Keratinocyte (primary cell): ENCODE results near the gene NOL9. TPM values are rescaled to one million over a fixed set of nuclear protein-coding genes. Genes with fewer than 3 reads are reported as not detected.

Source experiments
- DNase-seq: peaks from one replicate; pipeline ENCODE4 v3.0.0-alpha.2; 2011; ENCODE audit warnings: low read depth, missing footprints, low spot score
- FAIRE-seq: peaks from 2 replicates; lab custom pipeline; 2011; peaks lifted over from hg19 to GRCh38; lab: Jason Lieb, UNC
- H2AFZ ChIP-seq: 2 replicates; pipeline ENCODE4 v1.6.0; 2012; ENCODE audit warnings: low read length, control low read depth, inconsistent platforms; ENCODE audit not compliant: control insufficient read depth
- H3K27ac ChIP-seq: 2 replicates; pipeline ENCODE4 v1.5.1; 2011; ENCODE audit warnings: low read length; ENCODE audit not compliant: control insufficient read depth, insufficient read depth
- H3K27me3 ChIP-seq: 3 replicates; pipeline ENCODE4 v1.6.0; 2011; ENCODE audit warnings: low read length; ENCODE audit not compliant: control insufficient read depth, insufficient read depth; ENCODE audit errors: extremely low read depth
- H3K36me3 ChIP-seq, 2 experiments: 2 replicates in 1 of 2; 3 replicates in 1 of 2; pipeline ENCODE4 v1.5.1; 2011; ENCODE audit warnings: low read length in 2 of 2, mild to moderate bottlenecking in 1 of 2; ENCODE audit not compliant: control insufficient read depth in 2 of 2, insufficient read depth in 2 of 2; ENCODE audit errors: extremely low read depth in 1 of 2
- H3K4me1 ChIP-seq: 3 replicates; pipeline ENCODE4 v1.5.1; 2011; ENCODE audit warnings: low read length; ENCODE audit not compliant: control insufficient read depth, insufficient read depth; ENCODE audit errors: extremely low read depth
- H3K4me2 ChIP-seq: 3 replicates; pipeline ENCODE4 v1.6.0; 2011; ENCODE audit warnings: low read depth, low read length; ENCODE audit not compliant: control insufficient read depth, insufficient read depth; ENCODE audit errors: extremely low read depth
- H3K4me3 ChIP-seq, 3 experiments: fragments of 200-600 bp in 1 of 3; sonication (generic) in 1 of 3; 2 replicates in 2 of 3; 3 replicates in 1 of 3; pipeline ENCODE4 v1.5.1; 2011 to 2016; ENCODE audit warnings: low read length in 3 of 3, mild to moderate bottlenecking in 3 of 3, control low read depth in 2 of 3, inconsistent platforms in 1 of 3, low read depth in 1 of 3, mixed read lengths in 1 of 3, mixed run types in 1 of 3, moderate library complexity in 1 of 3; ENCODE audit not compliant: control insufficient read depth in 2 of 3, insufficient read depth in 2 of 3; ENCODE audit errors: extremely low read depth in 1 of 3
- H3K79me2 ChIP-seq: 2 replicates; pipeline ENCODE4 v1.6.0; 2012; ENCODE audit warnings: low read length; ENCODE audit not compliant: control insufficient read depth, insufficient read depth
- H3K9ac ChIP-seq: 3 replicates; pipeline ENCODE4 v1.6.0; 2011; ENCODE audit warnings: low read length; ENCODE audit not compliant: control insufficient read depth, insufficient read depth; ENCODE audit errors: extremely low read depth
- H3K9me1 ChIP-seq: 3 replicates; pipeline ENCODE4 v1.6.0; 2011; ENCODE audit warnings: low read length; ENCODE audit not compliant: control insufficient read depth, insufficient read depth; ENCODE audit errors: extremely low read depth
- H3K9me3 ChIP-seq: 2 replicates; pipeline ENCODE4 v1.5.1; 2012; ENCODE audit warnings: low read depth, low read length; ENCODE audit not compliant: control insufficient read depth
- H4K20me1 ChIP-seq: 3 replicates; pipeline ENCODE4 v1.6.0; 2011; ENCODE audit warnings: low read length; ENCODE audit not compliant: control insufficient read depth, insufficient read depth; ENCODE audit errors: extremely low read depth
- CTCF ChIP-seq, 3 experiments: IDR thresholded peaks in 1 of 3; conservative IDR thresholded peaks in 1 of 3; optimal IDR thresholded peaks in 1 of 3; 2 replicates in 2 of 3; 3 replicates in 1 of 3; pipeline versions ENCODE3 to v1.5.1; 2011; ENCODE audit warnings: low read length in 3 of 3, mild to moderate bottlenecking in 3 of 3, moderate library complexity in 2 of 3, control low read depth in 1 of 3, inconsistent platforms in 1 of 3; ENCODE audit not compliant: insufficient read depth in 2 of 3; ENCODE audit errors: extremely low read depth in 1 of 3
- EZH2 ChIP-seq: IDR thresholded peaks from one replicate; pipeline ENCODE4 v1.6.1; 2012; ENCODE audit warnings: inconsistent platforms, mild to moderate bottlenecking, low read length, moderate library complexity
- dilution Hi-C: fragments of 300-500 bp; cut with MboI; formaldehyde crosslinking; loops from one replicate; pipeline ENCODE4 v1.7.0; 2020; ENCODE audit warnings: low sequenced_read_pairs; ENCODE audit not compliant: extremely low pct_ligation_motif_present
- polyA plus RNA-seq, 5 experiments: library from polyadenylated mRNA; depleted of rRNA in 3 of 5; stranded (reverse) in 3 of 5; stranded (forward) in 1 of 5; unstranded in 1 of 5; fragments of >200 nt; gene quantifications; 1 replicate in 1 of 5; 2 replicates in 3 of 5; 3 replicates in 1 of 5; pipeline versions ENCODE4 v1.2.1 to v1.2.3, GENCODE V29; 2011 to 2012; ENCODE audit warnings: missing spikeins in 2 of 5, low read depth in 1 of 5, low replicate concordance in 1 of 5

Gene NOL9
- polyA plus RNA-seq, 1 donor (not counting 4 experiments of a cell fraction or from before 2014, with no cell fraction given) = 24.6 TPM

GRCh38 chr1:6491081-6491449, 63.2 kb downstream of the NOL9 start:
- FAIRE-seq (no peak), DNase-seq (no peak)
- Histone ChIP-seq H3K79me2 (peaks cover 16% of the 10 kb centered on the region), H3K4me2 (peak overlapping the region; percentile 99), H3K27me3 (no peaks in the 10 kb centered on the region), H3K4me3 (peak overlapping the region; percentile 54 to 94 (median 87)), H2AFZ (no peak overlapping the region), H4K20me1 (no peaks in the 10 kb centered on the region), H3K36me3 (peaks cover 4 to 10% of the 10 kb centered on the region in 2 experiments), H3K9me1 (no peaks in the 10 kb centered on the region), H3K4me1 (peaks cover 67% of the 10 kb centered on the region), H3K9ac (peak overlapping the region; percentile 100), H3K9me3 (no peaks in the 10 kb centered on the region), H3K27ac (peak overlapping the region; percentile 100)
- TF ChIP-seq CTCF (optimal IDR thresholded peaks at IDR 0.05 in 1 of 3, IDR thresholded peaks at IDR 0.05 in 1 of 3, conservative IDR thresholded peaks at IDR 0.05 in 1 of 3; ENCODE audit: extremely low read depth in 1 of 3, insufficient read depth in 2 of 3, low read length in 3 of 3) (no peak), EZH2 (no peak)
- dilution Hi-C loops = no loop called here

DNA sequence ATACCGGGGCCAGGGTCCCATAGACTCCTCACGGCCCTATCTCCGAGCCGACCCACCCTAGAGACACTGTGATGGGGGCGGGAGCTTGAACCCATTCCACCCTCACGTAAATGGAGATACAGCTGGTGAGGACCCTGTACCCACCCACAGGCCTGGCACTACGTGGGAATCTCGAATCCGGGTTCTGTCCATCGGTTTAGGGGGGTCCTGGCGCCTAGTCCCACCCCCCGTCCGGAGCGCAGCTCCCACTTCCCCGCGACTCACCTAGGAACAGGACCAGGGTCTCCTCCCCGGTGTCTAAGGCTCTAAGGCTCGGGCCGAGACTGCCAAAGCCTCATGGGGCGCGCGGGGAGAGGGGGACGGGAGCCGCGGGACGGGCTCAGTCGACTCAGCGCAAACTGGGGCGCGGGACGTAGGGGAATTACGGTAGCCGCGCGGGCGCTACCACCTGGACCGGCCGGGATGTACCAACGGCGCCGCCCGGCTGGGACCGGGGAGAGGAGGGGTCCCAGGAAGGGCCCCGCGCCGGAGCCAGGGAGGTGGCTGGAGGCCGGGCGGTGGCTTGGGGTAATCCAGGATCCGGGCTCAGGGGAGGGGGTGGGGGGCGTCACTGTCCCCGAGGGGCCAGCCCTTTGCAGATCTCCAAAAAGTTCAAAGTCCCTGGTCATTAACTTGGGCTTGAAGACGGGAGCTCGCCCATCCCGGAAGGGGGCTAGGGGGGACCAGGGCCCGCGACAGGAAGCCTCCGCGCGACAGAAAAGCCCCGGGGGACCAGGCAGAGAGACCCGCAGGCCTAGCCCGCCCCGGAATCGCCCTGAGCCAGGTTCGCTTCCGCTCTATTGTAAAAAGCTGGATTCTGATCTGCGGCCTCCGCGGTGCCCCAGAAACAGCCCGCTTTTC, 63.9 kb downstream of the NOL9 start:
- peaks cover 63% of the 10 kb centered on the region for H3K4me1 ChIP-seq
- H3K79me2 ChIP-seq = peaks cover 19% of the 10 kb centered on the region
- TF ChIP-seq EZH2 (no peak), CTCF (optimal IDR thresholded peaks at IDR 0.05 in 1 of 3, IDR thresholded peaks at IDR 0.05 in 1 of 3, conservative IDR thresholded peaks at IDR 0.05 in 1 of 3; ENCODE audit: extremely low read depth in 1 of 3, insufficient read depth in 2 of 3, low read length in 3 of 3) (no peak)
- no peak for DNase-seq
- H3K36me3 ChIP-seq = peaks cover 3 to 10% of the 10 kb centered on the region in 2 experiments
- peak overlapping the region; percentile 54 to 94 (median 87) for H3K4me3 ChIP-seq
- peak overlapping the region; percentile 100 for H3K27ac ChIP-seq
- H3K27me3 ChIP-seq = no peaks in the 10 kb centered on the region
- no peak overlapping the region for H2AFZ ChIP-seq
- no peaks in the 10 kb centered on the region for H4K20me1 ChIP-seq
- H3K9ac ChIP-seq = peak overlapping the region; percentile 100
- peak overlapping the region; percentile 99 for H3K4me2 ChIP-seq
- dilution Hi-C loops = no loop called here
- H3K9me3 ChIP-seq = no peaks in the 10 kb centered on the region
- H3K9me1 ChIP-seq = no peaks in the 10 kb centered on the region
- no peak for FAIRE-seq
